ENCODE measurements around the gene PTPMT1.

PTPMT1 gene

DNA sequence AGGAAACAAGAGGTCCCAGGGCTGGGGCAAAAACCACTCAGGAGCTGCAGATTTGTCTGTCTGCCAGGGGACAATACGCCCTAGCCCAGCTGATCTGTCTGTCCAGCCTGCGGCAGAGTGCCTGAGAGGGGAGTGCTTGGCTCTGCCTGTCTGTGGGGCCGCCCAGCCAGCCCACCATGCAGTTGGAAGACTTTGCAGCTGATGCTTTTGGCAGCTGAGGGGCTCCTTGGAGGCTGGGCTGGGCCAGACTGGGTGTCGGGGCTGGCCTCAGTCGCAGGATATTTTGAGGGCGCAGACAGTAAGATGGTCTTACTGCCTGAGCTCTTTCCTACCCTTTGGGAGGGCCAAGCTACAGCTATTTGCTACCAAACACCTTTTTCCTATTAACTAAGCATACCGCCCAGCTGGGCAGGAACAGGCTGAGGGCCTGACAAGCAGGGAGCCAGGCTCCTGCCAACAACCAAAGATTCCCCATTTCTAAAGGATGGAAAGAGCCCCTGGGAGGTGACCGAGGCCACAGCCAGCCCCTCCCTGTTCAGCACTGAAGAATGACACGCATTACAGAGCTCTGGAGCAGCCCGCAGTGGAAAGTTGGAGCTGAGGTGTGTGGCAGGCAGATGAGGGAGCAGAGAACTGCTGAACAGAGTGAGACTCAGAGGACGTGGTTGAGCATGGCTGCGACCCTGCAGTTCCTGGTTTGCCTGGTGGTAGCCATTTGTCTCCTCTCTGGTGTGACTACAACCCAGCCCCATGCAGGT is 20.9 kb downstream of the PTPMT1 start, which contains the start of gene FAM180B:
TSS of gene FAM180B (plus strand) at position 581 of the 758 bp plus-strand sequence. CDS start at position 672, 91 bp downstream.
- DNase-seq: no peak

DNA sequence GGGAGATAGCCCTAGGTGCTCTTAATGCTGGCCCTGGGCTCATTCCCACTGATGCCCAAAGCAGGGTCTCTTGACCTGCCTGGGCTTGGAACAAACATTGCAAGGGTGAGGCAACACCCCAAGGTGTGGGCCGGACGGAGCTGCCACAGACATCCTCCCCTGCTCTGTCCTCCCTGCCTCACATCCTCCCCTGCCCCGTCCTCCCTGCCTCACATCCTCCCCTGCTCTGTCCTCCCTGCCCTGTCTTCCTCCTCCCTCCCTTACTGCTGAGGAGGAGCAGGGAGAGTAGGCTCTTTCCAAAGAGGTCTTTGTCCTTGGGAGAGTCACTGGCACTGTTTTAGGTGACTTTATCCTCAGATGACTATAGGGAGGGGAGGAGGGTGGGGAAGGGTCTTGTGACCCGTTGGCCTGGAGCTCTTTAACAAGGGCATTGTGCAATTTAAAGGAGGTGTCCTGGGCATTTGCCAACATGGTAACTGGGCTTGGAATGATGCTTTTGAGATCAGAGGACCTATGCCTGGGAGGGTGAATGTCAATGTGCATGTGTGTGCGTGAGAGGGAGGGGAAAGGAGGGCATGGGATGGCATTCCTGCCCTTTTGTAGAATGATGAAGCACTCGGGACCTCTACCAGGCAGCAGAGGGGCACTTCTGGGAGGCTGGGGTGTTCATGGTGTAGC is 21.8 kb downstream of the PTPMT1 start:
- peak in 1 of 2 experiments; percentile 5 for DNase-seq

DNA sequence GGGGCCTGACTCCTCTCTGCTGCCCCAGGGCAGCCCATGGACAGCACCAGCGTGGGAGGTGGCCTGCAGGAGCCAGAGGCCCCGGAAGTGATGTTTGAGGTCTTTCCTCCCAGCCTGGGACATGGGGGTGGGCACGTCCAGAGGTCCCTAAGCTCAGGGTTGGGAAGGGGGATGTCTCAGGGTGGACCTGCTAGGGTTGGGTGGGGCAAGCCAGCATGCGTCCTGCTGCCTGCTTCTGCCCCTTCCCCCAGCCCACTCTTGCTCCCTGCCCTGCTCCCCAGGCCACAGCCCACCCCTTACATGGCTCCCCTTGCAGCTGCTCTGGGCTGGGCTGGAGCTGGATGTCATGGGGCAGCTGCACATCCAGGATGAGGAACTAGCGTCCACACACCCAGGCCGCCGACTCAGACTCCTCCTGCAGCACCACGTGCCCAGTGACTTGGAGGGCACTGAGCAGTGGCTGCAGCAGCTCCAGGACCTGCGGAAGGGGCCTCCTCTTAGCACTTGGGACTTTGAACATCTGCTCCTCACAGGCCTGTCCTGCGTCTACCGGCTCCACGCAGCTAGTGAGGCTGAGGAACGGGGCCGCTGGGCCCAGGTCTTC is 22.4 kb downstream of the PTPMT1 start:
- peak in 1 of 2 experiments; percentile 23 for DNase-seq

DNA sequence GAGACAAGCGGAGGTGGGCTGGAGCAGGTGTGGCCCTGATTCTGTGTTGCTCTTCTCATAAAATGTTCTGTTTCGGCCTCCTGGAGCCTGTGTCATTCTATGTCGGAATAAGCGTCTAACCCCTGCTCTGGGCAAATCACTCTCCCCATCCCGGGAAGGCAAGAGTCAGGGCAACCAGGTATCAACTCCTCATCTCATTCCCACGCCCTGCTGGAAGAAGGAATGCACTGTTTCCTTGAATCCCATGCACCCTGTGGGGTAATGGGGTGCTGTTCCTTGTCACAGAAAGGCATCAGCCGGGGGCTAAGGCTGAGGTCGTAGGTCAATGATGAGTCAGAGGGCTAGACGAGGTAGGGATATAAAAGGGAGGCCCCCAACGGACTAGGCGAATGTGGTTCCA is 23.7 kb downstream of the PTPMT1 start:
- no peak for DNase-seq

DNA sequence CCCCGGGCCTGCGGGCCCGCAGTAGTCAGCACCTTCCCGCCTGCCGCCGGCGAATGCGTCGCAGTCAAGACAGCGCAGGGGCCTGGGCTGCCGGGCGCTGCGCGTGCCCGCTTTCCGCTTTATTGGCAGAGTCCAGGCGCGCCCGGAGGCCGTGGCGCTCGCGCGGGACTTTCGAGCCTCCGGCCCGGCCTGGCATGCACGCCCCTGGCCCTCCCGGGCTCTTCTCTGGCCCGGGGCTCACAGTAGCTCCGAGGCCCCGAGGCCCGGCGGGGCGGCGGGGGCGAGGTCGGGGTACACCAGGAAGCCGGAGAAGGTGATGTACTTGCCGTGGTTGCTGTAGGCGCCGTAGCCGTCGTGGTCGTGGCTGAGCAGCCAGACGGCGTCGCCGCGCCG is 24.2 kb downstream of the PTPMT1 start:
- no peak for DNase-seq

DNA sequence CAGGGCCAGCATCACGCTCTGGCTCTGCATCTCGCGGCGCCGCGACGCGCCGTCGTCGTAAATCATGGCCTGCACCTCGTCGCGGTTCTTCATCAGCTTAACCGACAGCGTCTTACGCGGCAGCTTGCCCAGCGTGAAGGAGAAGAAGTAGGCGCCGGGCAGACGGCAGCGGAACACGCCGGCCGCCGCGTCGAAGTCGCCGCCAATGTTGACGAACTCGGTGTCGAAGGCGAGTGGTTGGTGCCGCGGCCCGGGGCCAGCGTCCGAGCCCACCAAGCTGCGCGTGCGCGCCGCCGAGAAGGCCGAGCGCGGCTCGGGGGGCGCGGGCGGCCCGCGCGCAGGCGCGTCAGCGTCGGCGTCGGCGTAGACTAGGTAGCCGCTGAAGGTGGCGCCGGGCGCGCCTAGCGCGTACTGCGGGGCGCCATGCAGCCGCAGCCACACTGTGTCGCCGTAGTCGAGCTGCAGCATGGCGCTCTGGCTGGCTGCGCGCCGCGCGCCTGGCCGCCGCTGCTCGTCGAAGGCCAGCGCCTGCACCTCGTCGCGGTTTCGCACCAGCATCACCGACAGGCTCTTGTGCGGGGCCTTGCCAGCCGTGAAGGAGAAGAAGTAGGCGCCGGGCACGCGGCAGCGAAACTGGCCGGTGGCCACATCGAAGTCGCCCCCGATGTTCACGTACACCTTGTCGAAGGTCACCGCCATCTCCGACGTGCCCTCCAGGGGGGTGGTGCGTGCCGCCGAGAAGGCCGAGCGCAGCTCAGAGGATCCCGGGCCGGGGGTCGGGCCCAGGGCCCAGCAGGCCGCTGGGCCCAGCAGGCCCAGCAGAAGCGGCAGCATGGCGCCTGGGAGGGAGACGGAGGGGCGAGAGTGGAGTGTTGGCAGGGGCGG is 24.8 kb downstream of the PTPMT1 start:
- no peak for DNase-seq

DNA sequence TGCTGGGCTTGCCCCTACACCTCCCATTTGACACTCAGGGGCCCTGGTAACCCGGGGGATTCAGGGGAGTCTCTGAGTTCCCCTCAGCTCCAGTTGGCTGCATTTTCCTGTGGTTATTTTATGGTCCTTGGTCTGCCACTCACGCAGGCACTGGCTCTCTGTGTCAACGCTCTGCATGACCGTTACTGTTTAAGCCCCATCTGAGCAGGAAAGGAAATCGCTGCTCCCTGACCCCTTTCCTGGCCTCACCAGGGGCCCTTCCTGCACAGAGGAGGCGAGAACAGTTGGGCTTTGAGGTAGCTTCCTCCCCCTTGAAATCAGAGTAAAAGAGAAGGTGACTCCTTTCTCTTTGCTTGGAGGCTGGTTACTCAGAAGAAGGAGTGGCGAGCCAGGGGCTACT is 26.4 kb downstream of the PTPMT1 start:
- DNase-seq: no peak

DNA sequence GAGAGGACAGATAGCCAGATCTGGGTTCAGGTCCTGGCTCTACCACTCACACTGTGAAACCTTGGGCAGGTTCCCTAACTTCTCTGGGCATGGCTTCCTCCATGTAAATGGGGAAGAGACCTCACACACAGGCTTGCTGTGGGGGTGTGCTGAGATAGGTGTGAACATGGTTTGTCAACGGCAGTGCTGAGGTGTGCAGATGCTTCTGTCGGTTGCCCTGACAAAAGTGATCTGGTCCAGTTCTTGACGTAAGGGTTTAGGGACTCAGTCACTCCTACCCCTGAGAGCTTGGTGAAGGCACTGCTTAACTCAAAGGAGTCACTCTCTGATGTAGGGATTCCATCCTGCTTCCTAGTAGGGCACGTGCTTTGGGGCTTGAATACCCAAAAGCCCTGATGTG is 26.9 kb downstream of the PTPMT1 start:
- no peak for DNase-seq

DNA sequence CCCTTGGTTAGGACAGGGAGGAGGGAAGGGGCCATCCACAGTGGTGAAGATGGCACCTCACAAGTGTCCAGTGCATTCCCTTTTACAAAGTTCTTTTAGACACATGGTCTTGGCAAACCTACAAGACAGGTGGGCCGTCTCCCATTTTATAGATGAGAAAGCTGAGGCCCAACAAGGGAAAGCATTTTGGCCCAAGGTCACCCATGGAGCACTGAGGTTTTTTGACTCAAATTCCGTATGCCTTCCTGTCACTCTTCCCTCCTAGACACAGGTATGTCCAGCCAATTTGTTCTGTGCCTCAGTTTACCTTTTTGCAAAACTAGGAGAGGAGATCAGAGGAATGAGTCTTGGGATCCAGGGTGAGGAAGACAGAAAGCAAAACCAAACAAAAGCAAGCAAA is 27.6 kb downstream of the PTPMT1 start:
- no peak for DNase-seq

DNA sequence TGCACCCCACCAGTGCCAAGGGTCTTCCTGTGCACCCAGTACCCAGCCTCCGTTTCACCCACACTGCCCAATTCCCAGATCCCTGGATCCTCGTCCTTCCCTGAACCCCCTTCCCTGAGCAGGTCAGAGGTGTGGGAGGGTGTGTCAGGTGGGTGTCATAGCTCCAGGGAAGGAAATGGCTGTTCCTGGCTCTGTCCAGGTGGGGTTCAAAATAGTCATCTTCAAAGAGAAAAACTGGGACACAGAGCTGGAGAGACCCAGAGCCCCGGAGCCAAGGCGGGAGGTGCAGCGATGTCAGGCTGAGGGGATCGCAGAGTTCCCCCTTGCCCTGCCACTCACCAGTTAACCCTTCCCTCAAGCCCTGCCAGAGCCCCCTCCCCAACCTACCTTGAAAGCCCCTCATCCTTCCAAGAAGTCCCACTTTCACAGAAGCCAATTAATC is 28.1 kb downstream of the PTPMT1 start:
- DNase-seq: no peak

DNA sequence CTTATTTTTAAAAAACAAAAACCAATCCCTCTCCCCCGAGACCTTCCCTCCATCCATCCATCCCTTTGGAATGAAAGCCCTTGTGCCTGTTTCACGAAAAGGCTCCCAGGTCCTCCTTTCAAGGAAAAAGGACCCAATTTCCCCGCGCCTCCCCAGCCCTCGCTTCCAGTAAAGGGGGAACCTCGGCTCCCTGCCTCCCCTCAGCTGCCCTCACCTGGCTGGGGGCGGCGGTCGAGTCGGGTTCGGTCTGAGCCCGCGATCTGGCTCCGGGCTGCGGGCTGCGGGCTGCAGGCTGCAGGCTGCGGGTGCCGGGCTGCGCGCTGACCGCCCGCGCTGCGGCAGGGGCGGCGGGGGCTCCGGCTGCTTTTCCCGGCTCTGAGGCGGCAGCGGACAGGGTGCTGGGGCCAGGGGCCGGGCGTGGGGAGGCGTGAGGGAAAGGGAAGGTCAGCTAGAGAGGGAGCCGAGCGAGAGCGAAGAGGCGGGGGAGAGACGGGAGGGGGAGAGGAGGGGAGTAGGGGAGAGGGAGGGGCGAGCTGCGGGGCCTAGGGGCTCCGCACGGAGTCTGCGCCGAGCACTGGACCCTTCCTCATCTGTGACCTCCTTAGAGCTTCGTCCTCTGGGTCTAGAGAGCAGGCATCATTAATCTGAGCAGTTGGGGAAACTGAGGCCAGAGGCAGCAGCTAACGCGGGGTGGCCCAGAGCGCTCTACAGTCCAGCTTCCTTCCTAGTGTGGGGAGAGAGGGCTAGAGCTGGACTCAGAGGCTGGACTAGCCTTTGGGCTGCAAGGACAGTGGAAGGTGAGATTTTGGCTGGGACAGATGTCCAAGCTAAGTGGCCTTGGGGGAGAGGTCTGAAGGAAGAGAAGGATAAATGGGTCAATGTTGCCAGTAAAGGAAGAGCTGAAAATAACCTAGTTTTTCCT is 28.8 kb downstream of the PTPMT1 start, which contains the start of gene C1QTNF4:
TSS of gene C1QTNF4 (minus strand) at position 478 of the 922 bp plus-strand sequence. CDS start 3,601 bp downstream, outside the sequence.
- no peak for DNase-seq

DNA sequence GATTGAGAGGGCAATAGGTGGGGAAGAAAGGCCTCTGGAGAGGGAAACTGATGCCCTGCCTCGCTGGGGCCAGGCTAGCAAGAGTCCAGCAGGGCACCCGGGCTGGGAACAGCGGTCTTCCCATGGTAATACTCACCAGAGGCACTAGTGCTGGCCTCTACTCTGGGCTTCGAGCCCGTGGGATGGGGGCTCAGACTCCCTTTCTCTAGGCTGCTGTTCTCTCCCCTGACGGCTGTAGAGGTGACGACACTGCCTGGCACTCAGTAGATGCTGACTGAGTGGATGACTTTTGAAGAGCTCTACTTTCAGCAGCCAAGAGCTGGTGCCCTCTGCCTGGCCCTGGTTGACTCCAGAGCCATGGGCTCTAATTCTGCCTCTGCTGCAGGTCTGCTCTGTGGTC is 29.6 kb downstream of the PTPMT1 start:
- no peak for DNase-seq

DNA sequence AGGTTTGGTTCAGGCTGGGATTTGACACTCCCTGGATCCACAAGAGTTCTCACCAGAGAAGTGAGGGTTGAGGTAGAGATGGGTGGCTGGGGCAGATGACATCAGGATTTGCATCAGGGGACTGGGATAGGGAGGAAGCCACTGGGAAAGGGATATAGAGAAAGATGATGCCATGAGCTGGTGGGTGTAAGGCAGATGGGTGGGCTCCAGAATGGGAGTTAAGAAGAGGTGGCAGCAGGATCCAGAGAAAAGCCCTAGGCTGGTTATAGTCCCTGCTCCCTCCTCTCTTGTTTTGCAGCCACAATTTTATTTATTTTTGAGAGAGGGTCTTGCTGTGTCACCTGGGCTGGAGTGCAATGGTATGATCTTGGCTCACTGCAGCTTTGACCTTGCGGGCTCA is 30.6 kb downstream of the PTPMT1 start:
- no peak for DNase-seq

DNA sequence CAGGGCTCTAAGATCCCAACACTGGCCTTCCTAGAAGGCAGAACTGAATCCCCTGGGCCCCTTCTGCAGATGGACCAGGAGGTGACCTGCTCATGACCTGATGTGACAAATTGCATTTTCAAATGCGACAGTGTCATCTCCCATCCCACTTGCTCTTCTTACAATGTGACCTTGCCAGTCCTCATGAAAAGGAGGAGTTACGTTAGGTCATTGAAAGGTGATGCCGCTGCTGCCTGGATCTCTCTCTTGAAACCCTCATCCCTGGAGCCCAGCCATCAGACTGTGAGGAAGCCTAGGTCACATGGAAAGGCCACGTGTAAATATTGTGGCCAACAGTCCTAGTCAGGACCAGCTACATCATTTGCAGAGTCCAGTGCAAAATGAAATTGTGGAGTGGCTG is 34.5 kb downstream of the PTPMT1 start:
- DNase-seq: no peak

DNA sequence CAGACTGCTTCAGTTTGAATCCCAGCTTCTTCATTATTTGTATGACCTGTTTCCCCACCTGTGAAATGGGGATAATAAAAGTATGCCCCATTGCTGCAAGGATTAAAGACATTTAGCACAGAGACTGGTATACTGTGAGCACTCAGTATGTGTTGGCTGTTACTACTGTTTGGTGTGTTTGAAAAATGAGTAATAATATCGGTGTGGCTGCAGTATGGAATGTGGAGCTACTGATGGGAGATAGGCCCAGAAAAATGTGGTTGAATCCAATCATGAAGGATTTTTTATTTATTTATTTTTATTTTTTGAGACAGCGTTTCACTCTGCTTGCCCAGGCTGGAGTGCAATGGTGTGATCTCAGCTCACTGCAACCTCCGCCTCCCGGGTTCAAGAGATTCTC is 37.9 kb downstream of the PTPMT1 start:
- no peak for DNase-seq

DNA sequence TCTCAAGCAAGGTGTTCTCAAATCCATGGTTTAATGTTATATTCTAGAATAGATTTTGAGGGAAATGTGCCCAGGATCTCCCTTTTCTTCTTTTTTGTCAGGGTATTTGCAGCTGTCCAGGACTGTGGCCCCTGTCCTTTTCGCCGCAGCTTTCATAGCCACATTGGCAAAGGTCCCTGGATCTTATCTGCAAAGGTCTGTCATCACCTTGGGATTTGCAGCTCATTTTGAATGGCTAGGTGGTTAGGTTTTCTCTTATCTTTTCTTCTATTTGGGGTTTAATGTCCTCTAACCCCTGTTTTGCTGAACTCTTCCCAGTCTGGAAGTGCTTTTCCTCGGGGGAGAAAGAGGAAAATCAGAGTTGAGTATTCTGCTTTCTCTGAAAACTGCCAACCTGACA is 40.5 kb downstream of the PTPMT1 start:
- no peak for DNase-seq

DNA sequence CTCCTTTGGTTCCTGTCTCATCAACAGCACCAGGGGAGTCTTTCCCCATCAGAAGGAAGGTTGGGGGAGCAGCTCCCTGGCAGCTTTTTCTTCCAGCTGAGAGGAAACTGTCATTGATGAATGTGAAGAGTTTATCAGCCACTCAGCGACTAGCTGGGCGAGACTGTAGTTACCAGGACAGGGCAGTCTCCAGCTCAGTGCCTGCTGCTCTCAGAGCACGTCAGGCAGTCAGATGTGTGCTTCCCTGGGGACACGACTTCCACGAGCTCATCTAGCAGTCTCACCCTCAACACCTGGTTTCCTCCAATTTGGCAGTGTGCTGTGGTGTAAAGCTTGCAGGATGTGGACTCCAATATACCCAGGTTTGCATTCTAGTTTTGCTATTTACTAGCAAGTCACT is 41.3 kb downstream of the PTPMT1 start:
- no peak for DNase-seq

DNA sequence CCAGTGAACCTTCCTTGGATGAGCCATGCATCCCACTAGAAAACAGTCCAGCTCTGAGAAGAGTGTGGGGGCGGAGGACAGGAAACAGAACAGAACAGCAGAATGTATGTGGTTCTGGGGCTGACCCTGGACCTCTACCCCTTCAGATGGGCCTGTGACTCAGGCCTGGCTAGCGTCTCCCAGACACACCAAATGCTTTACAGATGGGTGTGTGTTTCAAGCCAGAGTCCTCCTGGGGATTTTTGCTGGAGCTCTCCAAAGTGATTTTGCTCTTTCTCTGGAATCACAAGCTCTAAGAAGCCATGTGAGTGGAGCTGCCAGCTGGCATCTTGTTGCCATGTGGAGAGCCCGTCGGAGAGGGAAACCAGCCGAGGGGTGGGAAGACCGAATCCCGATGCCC is 42.0 kb downstream of the PTPMT1 start:
- DNase-seq: no peak

DNA sequence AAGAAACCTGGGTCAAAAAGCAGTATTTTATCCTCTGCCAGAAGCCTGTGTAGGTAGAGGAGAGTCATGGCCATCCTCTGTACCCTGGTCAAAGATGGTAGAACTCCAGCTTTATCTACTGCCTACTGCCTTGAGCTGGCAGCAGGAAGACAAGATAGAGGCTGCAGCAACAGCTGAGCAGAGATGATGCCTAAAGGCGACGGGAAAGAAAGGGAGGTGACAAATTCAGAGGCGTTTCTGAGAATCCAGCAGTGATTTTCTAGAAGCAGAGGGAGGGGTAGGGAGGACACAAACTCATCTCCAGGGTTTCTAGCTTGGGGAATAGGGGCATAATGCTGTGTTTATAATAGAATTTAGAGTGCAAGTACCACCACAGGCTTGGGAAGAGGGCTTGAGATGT is 44.3 kb downstream of the PTPMT1 start:
- no peak for DNase-seq

DNA sequence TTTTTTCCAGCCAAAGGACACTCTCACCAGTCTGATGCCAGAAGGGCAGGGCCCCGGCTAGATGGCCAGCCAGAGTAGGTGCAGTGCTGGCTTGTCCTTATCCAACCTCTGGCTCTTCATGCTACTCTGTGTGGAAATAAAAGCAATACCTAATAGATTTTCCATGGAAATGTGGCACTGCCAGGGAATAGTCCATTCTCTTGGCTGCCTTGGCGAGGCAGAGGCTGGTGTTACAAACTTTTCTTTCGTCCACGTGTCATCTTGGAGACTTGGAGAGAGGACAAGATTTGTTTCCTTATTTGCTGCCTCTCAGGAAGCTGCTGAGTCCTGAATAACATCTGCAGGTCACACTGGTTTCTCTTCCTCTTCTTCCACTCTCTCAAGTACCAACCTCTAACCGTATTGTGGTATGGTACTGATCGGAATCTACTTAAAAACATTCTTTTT is 46.0 kb downstream of the PTPMT1 start:
- DNase-seq: no peak

DNA sequence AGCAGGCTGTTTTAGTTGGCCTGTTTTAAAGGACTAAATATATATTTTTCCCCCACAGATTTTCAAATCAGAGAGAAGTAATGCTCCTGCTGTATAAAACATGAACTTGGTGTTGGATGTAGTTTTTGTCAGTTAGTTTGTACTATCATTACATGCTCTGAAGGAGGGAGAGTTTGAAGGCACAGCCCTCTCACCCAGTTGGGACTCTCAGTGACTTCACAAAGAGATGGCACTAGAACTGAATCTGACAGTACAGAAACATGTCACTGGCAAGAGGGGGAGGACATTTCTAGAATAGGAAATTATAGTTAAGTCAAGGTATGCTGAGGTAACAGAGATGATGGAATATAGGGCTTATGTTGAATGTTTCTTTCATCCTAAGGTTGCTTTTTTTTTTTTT is 49.9 kb downstream of the PTPMT1 start:
- no peak for DNase-seq

Measured in AML-193 (cell line).